Hepatocyte (in vitro differentiated cells): ENCODE data around the gene SPTLC1. TPM values are rescaled to one million over a fixed set of nuclear protein-coding genes. Genes with fewer than 3 reads are reported as not detected.
A peak's percentile ranks its signal among the peaks of the same experiment; 100 is the strongest.
"Not testable (repeated sequence)": the region's sequence is repeated elsewhere in the genome, so short reads cannot be mapped to it uniquely, and the experiment has no call there.

Experiments
- DNase-seq: peaks from one replicate; pipeline ENCODE4 v3.0.0-alpha.2; 2016; ENCODE audit warnings: low spot score
- H2AFZ ChIP-seq: fragments of 200-600 bp; sonication (generic); 2 replicates; pipeline ENCODE4 v1.6.0; 2016; ENCODE audit warnings: antibody characterized with exemption, mild to moderate bottlenecking
- H3K27ac ChIP-seq: fragments of 200-600 bp; sonication (generic); 2 replicates; pipeline ENCODE4 v1.5.1; 2016; ENCODE audit warnings: mild to moderate bottlenecking
- H3K27me3 ChIP-seq: fragments of 200-600 bp; sonication (generic); 2 replicates; pipeline ENCODE4 v1.6.1; 2016
- H3K36me3 ChIP-seq: fragments of 200-600 bp; sonication (generic); replicated peaks from 2 replicates; pipeline ENCODE4 v1.5.1; 2016; ENCODE audit warnings: low read depth; ENCODE audit not compliant: insufficient read depth
- H3K4me1 ChIP-seq: fragments of 200-600 bp; sonication (generic); 2 replicates; pipeline ENCODE4 v1.5.1; 2016; ENCODE audit warnings: mild to moderate bottlenecking, moderate library complexity; ENCODE audit not compliant: insufficient read depth
- H3K4me2 ChIP-seq: fragments of 200-600 bp; sonication (generic); 2 replicates; pipeline ENCODE4 v1.6.0; 2016
- H3K4me3 ChIP-seq: fragments of 200-600 bp; sonication (generic); 2 replicates; pipeline ENCODE4 v1.5.1; 2016; ENCODE audit warnings: mild to moderate bottlenecking
- H3K79me2 ChIP-seq: fragments of 200-600 bp; sonication (generic); 2 replicates; pipeline ENCODE4 v1.6.0; 2017; ENCODE audit warnings: mild to moderate bottlenecking
- H3K9me2 ChIP-seq: fragments of 200-600 bp; sonication (generic); replicated peaks from 2 replicates; pipeline ENCODE4 v1.6.0; 2017; ENCODE audit warnings: mild to moderate bottlenecking; ENCODE audit not compliant: insufficient read depth
- H3K9me3 ChIP-seq: fragments of 200-600 bp; sonication (generic); 2 replicates; pipeline ENCODE4 v1.5.1; 2016; ENCODE audit warnings: low read depth, mild to moderate bottlenecking
- H4K20me1 ChIP-seq: fragments of 200-600 bp; sonication (generic); 2 replicates; pipeline ENCODE4 v1.6.0; 2016; ENCODE audit warnings: mild to moderate bottlenecking; ENCODE audit not compliant: insufficient read depth, poor library complexity, severe bottlenecking
- EZH2 ChIP-seq: fragments of 200-600 bp; sonication (generic); IDR thresholded peaks from 2 replicates; pipeline ENCODE4 v1.6.1; 2016; ENCODE audit warnings: antibody characterized with exemption, mild to moderate bottlenecking, borderline replicate concordance
- EZH2phosphoT487 ChIP-seq: fragments of 200-600 bp; sonication (generic); IDR thresholded peaks from one replicate; pipeline ENCODE4 v1.6.1; 2018; ENCODE audit warnings: antibody characterized with exemption, mild to moderate bottlenecking, low read depth, moderate library complexity; ENCODE audit not compliant: unreplicated experiment, severe bottlenecking
- WGBS: methylation state at CpG from one replicate; pipeline ENCODE4 v1.1.6; 2016; ENCODE audit warnings: low lambda C conversion rate; ENCODE audit errors: missing lambda C conversion rate; 5-methylcytosine and 5-hydroxymethylcytosine counted together
- polyA plus RNA-seq: library from polyadenylated mRNA; unstranded; fragments of >200 nt; fragmentation: Nextera tagmentation; extraction: Ambion mirVana; gene quantifications from 2 replicates; pipeline ENCODE4 v1.2.1, GENCODE V29; 2016
- total RNA-seq: library from RNA; depleted of rRNA; stranded (reverse); fragments of >200 nt; gene quantifications from 2 replicates; pipeline ENCODE4 v1.2.3, GENCODE V29; 2014
- TF ChIP-seq, protein P1 (sequence below): fragments of 200-600 bp; sonication (generic); IDR thresholded peaks from 2 replicates; pipeline ENCODE4 v1.5.1; 2016; ENCODE audit warnings: antibody characterized with exemption, mild to moderate bottlenecking; ENCODE audit not compliant: poor library complexity

Gene SPTLC1
- total and polyA plus RNA-seq, 2 experiments from 2014 or later, result 67.6 to 101 TPM

DNA sequence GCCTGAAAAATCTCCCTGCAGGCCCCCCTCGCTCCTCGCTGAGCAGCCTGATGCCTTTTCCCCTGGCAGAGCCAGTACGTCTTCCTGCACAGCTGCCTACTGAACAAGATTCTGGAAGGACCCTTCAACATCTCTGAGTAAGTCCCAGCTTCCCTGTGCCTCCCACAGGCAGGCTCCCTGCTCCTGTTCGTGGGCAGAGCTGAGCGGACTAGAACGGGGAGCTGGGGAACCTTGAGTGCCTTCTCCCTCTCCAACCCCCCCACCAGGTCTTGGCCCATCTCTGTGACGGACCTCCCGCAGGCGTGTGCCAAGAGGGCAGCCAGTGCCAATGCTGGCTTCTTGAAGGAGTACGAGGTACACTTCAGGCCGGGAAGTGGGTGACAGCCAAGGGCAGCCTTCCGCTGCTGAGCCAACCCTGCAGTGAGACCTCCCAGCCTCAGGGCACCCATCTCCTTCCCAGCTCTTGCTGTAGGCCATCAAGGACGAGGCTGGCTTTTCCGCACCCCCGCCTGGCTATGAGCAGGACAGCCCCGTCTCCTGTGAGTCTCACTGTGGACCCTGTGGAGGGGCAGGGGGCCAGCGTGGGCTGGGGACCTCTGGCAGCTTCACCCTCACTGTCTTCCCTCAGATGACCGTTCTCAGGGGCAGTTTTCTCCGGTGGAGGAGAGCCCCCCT, 21.1 kb upstream of the SPTLC1 start:
- Histone ChIP-seq H3K36me3 (no peaks in the 10 kb centered on the region), H3K4me2 (no peak overlapping the region), H3K4me1 (peaks cover 15% of the 10 kb centered on the region), H3K79me2 (no peaks in the 10 kb centered on the region), H3K4me3 (no peak overlapping the region), H3K27ac (no peak overlapping the region), H2AFZ (no peak overlapping the region), H4K20me1 (no peaks in the 10 kb centered on the region), H3K9me3 (no peaks in the 10 kb centered on the region), H3K27me3 (no peaks in the 10 kb centered on the region), H3K9me2 (no peaks in the 10 kb centered on the region)
- TF ChIP-seq, protein P1, sequence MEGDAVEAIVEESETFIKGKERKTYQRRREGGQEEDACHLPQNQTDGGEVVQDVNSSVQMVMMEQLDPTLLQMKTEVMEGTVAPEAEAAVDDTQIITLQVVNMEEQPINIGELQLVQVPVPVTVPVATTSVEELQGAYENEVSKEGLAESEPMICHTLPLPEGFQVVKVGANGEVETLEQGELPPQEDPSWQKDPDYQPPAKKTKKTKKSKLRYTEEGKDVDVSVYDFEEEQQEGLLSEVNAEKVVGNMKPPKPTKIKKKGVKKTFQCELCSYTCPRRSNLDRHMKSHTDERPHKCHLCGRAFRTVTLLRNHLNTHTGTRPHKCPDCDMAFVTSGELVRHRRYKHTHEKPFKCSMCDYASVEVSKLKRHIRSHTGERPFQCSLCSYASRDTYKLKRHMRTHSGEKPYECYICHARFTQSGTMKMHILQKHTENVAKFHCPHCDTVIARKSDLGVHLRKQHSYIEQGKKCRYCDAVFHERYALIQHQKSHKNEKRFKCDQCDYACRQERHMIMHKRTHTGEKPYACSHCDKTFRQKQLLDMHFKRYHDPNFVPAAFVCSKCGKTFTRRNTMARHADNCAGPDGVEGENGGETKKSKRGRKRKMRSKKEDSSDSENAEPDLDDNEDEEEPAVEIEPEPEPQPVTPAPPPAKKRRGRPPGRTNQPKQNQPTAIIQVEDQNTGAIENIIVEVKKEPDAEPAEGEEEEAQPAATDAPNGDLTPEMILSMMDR, result no peak
- TF ChIP-seq EZH2 (no peak), EZH2phosphoT487 (no peak)
- no peak for DNase-seq
- 88% methylated on average over 19 of the region's 19 CpGs for WGBS

DNA sequence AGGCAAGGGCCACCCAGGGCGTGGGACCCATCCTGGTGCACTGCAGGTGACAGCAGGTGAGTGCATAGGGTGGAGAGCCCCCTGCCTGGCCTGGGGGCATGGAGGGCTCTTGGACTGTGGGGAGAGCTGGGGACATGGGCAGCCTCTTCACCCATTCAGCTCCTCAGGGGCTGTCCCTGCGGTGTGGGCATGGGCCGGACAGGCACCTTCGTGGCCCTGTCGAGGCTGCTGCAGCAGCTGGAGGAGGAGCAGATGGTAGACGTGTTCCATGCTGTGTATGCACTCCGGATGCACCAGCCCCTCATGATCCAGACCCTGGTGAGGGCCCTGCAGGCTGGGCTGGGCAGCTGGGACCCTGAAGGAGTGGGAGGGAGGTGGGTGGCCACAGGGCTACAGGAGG, 20.4 kb upstream of the SPTLC1 start:
- Histone ChIP-seq H3K27ac (no peak overlapping the region), H4K20me1 (no peaks in the 10 kb centered on the region), H3K36me3 (no peaks in the 10 kb centered on the region), H3K9me2 (no peaks in the 10 kb centered on the region), H3K9me3 (no peaks in the 10 kb centered on the region), H3K4me3 (no peak overlapping the region), H3K27me3 (no peaks in the 10 kb centered on the region), H3K79me2 (no peaks in the 10 kb centered on the region), H3K4me2 (no peak overlapping the region), H2AFZ (no peak overlapping the region), H3K4me1 (peaks cover 11% of the 10 kb centered on the region)
- DNase-seq, result no peak
- WGBS, result 88% methylated on average over 7 of the region's 7 CpGs
- TF ChIP-seq, protein P1, result no peak
- no peak for TF ChIP-seq EZH2phosphoT487
- TF ChIP-seq EZH2, result no peak

DNA sequence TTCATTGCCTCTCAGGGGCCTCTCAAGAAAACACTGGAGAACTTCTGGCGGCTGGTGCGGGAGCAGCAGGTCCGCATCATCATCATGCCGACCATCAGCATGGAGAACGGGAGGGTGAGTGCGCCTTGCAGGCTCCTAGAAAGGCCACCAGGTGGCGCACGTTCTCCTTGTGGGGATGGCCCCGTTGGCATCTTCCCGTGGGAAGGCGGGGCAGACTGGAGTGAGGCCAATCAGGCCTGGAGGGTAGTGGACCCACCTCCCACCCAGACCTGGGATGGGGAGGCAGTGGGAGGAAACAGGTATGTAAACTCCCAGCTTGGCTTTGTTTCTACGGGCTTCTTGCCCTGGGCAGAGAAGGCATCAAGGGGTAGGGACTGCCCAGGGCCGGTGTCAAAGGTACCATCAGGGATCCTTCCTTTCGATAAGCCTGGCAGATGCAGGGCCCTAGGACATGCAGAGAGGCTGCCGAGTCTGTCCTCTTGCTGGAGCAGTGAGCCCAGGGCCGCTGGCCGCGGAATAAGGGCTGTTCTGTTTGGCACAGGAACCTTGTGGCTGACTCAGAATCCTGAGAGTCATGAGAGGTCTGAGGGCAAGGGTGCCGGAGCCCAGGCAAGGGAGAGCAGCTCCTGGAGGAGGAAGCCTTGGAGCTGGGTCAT, 18.9 kb upstream of the SPTLC1 start:
- peak overlapping the region; percentile 60 for H2AFZ ChIP-seq
- H3K27ac ChIP-seq, result no peak overlapping the region
- H4K20me1 ChIP-seq, result no peaks in the 10 kb centered on the region
- DNase-seq, result peak; percentile 91
- peaks cover 9% of the 10 kb centered on the region for H3K4me1 ChIP-seq
- no peaks in the 10 kb centered on the region for H3K9me2 ChIP-seq
- TF ChIP-seq EZH2 (no peak), EZH2phosphoT487 (no peak)
- TF ChIP-seq, protein P1, result peak; percentile 96
- no peaks in the 10 kb centered on the region for H3K79me2 ChIP-seq
- H3K27me3 ChIP-seq, result no peaks in the 10 kb centered on the region
- peak overlapping the region; percentile 65 for H3K4me2 ChIP-seq
- no peak overlapping the region for H3K4me3 ChIP-seq
- whole genome bisulfite sequencing, result 27% methylated on average over 19 of the region's 19 CpGs
- no peaks in the 10 kb centered on the region for H3K36me3 ChIP-seq
- H3K9me3 ChIP-seq, result no peaks in the 10 kb centered on the region

DNA sequence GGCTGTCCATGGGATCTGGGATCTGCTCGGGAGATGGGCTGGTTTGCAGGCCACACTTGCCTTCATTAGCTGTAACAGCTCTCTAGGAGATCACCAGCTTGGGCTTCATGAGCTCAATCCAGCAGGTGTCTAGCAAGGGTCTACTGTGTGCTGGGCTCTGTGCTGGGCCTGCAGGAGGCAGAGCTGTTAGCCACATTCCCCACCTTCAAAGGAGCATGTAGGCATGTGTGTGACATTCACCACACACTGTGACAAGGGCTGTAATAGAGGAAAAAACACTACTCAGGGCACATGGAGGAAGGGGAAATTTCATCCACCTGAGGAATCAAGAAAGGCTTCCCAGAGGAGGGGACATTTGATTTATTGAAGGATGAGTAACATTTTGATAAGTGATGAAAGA, 17.7 kb upstream of the SPTLC1 start:
- not testable (repeated sequence) for H3K4me3 ChIP-seq, H4K20me1 ChIP-seq, H3K9me2 ChIP-seq, H3K9me3 ChIP-seq, H3K27me3 ChIP-seq, H3K79me2 ChIP-seq, H3K4me2 ChIP-seq, DNase-seq, H3K4me1 ChIP-seq, H3K27ac ChIP-seq, H2AFZ ChIP-seq, H3K36me3 ChIP-seq
- WGBS, result 94% methylated on average over 1 of the region's 1 CpG
